ENCODE measurements around the gene ACTL6B.
"Not testable (repeated sequence)": the region's sequence is repeated elsewhere in the genome, so short reads cannot be mapped to it uniquely, and the experiment has no call there.

Gene ACTL6B

GRCh38 chr7:100655908-100656674 lies at the start of gene ACTL6B:
TSS of gene ACTL6B (minus strand) at chr7:100656448. CDS start at chr7:100656354, 94 bp downstream.
- H3K4me3 ChIP-seq (ENCODE audit: low read depth, low read length): no peak within 1 kb of the TSS
- no peak for DNase-seq (ENCODE audit: low read depth)
- no peak for TF ChIP-seq CTCF (IDR thresholded peaks at IDR 0.05; ENCODE audit: control insufficient read depth, extremely low read depth, insufficient read depth)

GRCh38 chr7:100705320-100705752 lies 49.1 kb upstream of the ACTL6B start:
- TF ChIP-seq CTCF (IDR thresholded peaks at IDR 0.05; ENCODE audit: control insufficient read depth, extremely low read depth, insufficient read depth): peak; percentile 95
- no peak for DNase-seq (ENCODE audit: low read depth)
- H3K4me3 ChIP-seq (ENCODE audit: low read depth, low read length): peak overlapping the region; percentile 92

GRCh38 chr7:100701089-100701488 lies 44.8 kb upstream of the ACTL6B start:
- not testable (repeated sequence) for DNase-seq (ENCODE audit: low read depth); H3K4me3 ChIP-seq (ENCODE audit: low read depth, low read length)

GRCh38 chr7:100699018-100699417 lies 42.8 kb upstream of the ACTL6B start:
- TF ChIP-seq CTCF (IDR thresholded peaks at IDR 0.05; ENCODE audit: control insufficient read depth, extremely low read depth, insufficient read depth): no peak
- H3K4me3 ChIP-seq (ENCODE audit: low read depth, low read length): no peak overlapping the region
- DNase-seq (ENCODE audit: low read depth): no peak

- DNase-seq (ENCODE audit: low read depth): no peak
- TF ChIP-seq CTCF (IDR thresholded peaks at IDR 0.05; ENCODE audit: control insufficient read depth, extremely low read depth, insufficient read depth): no peak
- no peak overlapping the region for H3K4me3 ChIP-seq (ENCODE audit: low read depth, low read length)
Measured at GRCh38 chr7:100696123-100696521, 39.9 kb upstream of the ACTL6B start.

GRCh38 chr7:100694098-100694745 lies 38.0 kb upstream of the ACTL6B start, which contains the start of gene GIGYF1:
TSS of gene GIGYF1 (minus strand) at chr7:100694250. CDS start at chr7:100688238, 6,012 bp downstream.
- DNase-seq (ENCODE audit: low read depth): no peak
- TF ChIP-seq CTCF (IDR thresholded peaks at IDR 0.05; ENCODE audit: control insufficient read depth, extremely low read depth, insufficient read depth): no peak
- H3K4me3 ChIP-seq (ENCODE audit: low read depth, low read length): peak within 1 kb of the TSS; percentile 86

GRCh38 chr7:100693312-100694097 lies 37.3 kb upstream of the ACTL6B start:
- peak overlapping the region; percentile 86 for H3K4me3 ChIP-seq (ENCODE audit: low read depth, low read length)
- no peak for TF ChIP-seq CTCF (IDR thresholded peaks at IDR 0.05; ENCODE audit: control insufficient read depth, extremely low read depth, insufficient read depth)
- DNase-seq (ENCODE audit: low read depth): no peak
